ENCODE data around the gene CHST5. TPM values are rescaled to one million over a fixed set of nuclear protein-coding genes. Genes with fewer than 3 reads are reported as not detected.

CHST5 gene
- not detected in 2 replicates for total RNA-seq

DNA sequence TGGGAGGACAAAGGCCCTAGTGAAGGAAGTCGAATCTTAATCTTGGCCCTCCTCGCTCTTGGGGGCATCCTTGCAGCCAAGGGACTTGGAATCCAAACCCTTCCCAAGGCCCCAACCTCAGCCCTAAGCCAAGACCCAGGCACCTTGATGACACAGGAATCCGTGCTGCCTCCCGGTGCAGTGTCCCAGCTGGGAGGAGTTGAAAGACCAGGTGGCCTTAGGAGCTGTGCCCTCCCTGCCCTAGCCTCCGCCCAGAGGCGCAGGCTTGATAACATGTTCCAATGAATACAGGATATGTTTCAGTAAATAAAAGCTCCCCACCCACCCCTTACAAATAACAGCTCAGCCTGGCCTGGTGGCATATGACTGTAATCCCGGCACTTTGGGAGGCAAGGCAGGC, at the start of gene CHST5:
Gene CHST5 (minus strand): TSS at position 208 of the 400 bp plus-strand sequence. CDS start 5,724 bp downstream, outside the sequence.
- intact Hi-C loops (cut with micrococcal nuclease): no loop called here
- peaks cover 1% of the 10 kb centered on the region for H3K27me3 Mint-ChIP-seq (ENCODE audit: low read depth)
- H3K9me3 Mint-ChIP-seq: no peaks in the 10 kb centered on the region
- no peak for DNase-seq (ENCODE audit: low spot score)
- peaks cover 2% of the 10 kb centered on the region for H3K4me1 Mint-ChIP-seq (ENCODE audit: low read depth)
- H3K36me3 Mint-ChIP-seq (ENCODE audit: low read depth): no peaks in the 10 kb centered on the region
- no peak within 1 kb of the TSS for H3K4me3 Mint-ChIP-seq (ENCODE audit: low read depth)
- H3K27ac Mint-ChIP-seq: no peak within 1 kb of the TSS

DNA sequence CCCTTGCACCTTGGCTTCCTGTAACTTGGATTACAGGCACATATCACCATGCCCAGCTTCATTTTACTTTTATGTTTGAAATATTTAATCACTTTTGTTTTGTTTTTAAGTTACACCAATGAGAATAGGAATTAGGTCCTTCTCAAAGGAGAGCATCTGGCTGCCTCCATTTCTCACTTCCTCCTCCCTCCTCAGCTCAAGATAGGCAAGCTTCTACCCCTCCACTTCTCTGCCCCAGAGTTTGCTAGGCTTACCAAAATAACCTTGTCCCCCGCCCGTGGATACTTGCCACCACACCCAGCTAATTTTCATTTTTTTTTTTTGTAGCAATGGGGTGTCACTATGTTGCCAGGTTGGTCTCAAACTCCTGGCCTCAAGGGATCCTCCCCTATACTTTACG, 48.2 kb upstream of the CHST5 start:
- H3K4me3 Mint-ChIP-seq (ENCODE audit: low read depth): no peak overlapping the region
- H3K4me1 Mint-ChIP-seq (ENCODE audit: low read depth): peaks cover 3% of the 10 kb centered on the region
- peaks cover 8% of the 10 kb centered on the region for H3K36me3 Mint-ChIP-seq (ENCODE audit: low read depth)
- no peaks in the 10 kb centered on the region for H3K27me3 Mint-ChIP-seq (ENCODE audit: low read depth)
- intact Hi-C loops (cut with micrococcal nuclease): no loop called here
- DNase-seq (ENCODE audit: low spot score): no peak
- no peaks in the 10 kb centered on the region for H3K9me3 Mint-ChIP-seq
- H3K27ac Mint-ChIP-seq: no peak overlapping the region

DNA sequence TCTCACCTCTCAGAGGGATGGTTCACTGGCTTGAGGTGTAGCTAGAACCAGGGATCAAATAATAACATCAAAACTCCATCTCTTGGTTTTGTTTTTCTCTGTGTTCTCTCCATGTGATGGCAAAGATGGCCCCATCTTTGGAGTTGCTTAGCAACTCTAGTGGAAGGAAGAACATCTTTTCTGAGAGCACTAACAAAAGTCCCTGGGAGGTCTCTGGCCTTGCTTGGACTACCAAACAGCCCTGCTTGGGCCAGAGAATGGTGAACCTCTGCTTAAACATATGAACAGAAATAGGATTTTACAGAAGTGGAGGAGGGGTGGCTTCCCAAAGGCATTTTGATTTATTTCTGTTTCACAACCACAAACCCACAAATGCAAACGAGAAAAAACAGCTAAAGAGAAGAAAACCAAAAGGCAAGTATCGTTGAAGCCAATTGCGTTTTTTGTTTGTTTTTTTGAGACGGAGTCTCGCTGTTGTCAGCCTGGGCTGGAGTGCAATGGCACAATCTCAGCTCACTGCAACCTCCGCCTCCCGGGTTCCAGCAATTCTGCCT, 43.5 kb upstream of the CHST5 start:
- no peaks in the 10 kb centered on the region for H3K27me3 Mint-ChIP-seq (ENCODE audit: low read depth)
- no peak overlapping the region for H3K27ac Mint-ChIP-seq
- H3K36me3 Mint-ChIP-seq (ENCODE audit: low read depth): peaks cover 42% of the 10 kb centered on the region
- no peaks in the 10 kb centered on the region for H3K9me3 Mint-ChIP-seq
- peaks cover 11% of the 10 kb centered on the region for H3K4me1 Mint-ChIP-seq (ENCODE audit: low read depth)
- no peak for DNase-seq (ENCODE audit: low spot score)
- intact Hi-C loops (cut with micrococcal nuclease): no loop called here
- H3K4me3 Mint-ChIP-seq (ENCODE audit: low read depth): no peak overlapping the region

DNA sequence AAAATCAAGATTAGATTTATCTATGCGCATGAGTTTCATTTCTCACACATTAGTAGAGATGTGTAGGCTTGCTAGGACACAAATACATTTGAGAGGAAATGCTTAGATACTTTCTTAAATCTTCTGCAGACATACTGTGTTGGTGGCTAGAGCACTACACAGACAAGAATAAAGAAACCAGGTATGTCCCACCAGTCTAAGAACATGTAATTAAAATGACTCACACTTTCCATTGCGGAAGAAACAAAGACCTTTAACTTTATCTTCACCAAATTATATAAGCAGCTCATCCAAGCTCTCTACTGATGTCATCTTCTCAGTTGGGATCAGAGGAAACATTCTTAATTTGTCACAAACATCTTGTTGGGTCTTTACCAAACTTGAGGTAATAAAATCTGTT, 42.8 kb upstream of the CHST5 start:
- Mint-ChIP-seq H3K4me1 (ENCODE audit: low read depth) (peaks cover 13% of the 10 kb centered on the region), H3K27ac (no peak overlapping the region), H3K9me3 (no peaks in the 10 kb centered on the region), H3K4me3 (ENCODE audit: low read depth) (no peak overlapping the region), H3K36me3 (ENCODE audit: low read depth) (peaks cover 46% of the 10 kb centered on the region), H3K27me3 (ENCODE audit: low read depth) (no peaks in the 10 kb centered on the region)
- intact Hi-C loops (cut with micrococcal nuclease): no loop called here
- no peak for DNase-seq (ENCODE audit: low spot score)

DNA sequence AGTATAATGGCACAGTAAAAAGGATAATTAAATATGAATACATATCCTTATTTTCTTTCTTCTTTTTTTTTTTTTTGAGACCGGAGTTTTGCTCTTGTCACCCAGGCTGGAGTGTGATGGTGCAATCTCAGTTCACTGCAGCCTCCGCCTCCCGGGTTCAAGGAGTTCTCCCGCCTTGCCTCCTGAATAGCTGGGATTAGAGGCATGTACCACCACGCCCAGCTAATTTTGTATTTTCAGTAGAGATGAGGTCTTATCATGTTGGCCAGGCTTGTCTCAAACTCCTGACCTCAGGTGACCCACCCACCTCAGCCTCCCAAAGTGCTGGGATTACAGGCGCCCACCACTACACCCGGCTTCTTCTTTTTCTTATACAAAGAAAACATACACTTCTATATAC, 42.3 kb upstream of the CHST5 start:
- Mint-ChIP-seq H3K9me3 (no peaks in the 10 kb centered on the region), H3K27me3 (ENCODE audit: low read depth) (no peaks in the 10 kb centered on the region), H3K4me3 (ENCODE audit: low read depth) (no peak overlapping the region), H3K36me3 (ENCODE audit: low read depth) (peaks cover 51% of the 10 kb centered on the region), H3K27ac (no peak overlapping the region), H3K4me1 (ENCODE audit: low read depth) (peaks cover 13% of the 10 kb centered on the region)
- intact Hi-C loops (cut with micrococcal nuclease): no loop called here
- DNase-seq (ENCODE audit: low spot score): no peak

DNA sequence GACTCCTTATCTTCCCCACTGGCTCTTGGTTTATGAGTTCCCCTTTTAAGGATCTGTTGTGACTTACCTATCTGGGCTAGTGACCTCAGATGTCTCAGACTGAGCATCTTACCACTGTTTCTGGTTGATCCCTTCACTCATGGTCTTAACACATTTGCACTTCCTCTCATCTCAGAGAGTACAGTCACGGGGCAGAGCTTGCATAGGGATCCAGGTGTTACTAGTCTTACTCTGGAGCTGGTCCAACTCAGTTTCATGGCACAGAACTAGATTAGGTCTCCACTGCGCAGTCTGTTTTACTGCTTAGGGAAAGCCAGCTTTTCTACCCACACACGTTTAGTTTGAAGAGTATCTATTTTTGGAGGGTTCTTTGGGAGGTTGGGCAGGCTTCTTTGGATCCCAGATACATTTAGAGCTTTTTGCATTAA, 40.5 kb upstream of the CHST5 start:
- Mint-ChIP-seq H3K9me3 (no peaks in the 10 kb centered on the region), H3K36me3 (ENCODE audit: low read depth) (peaks cover 63% of the 10 kb centered on the region), H3K4me1 (ENCODE audit: low read depth) (peaks cover 13% of the 10 kb centered on the region), H3K27me3 (ENCODE audit: low read depth) (no peaks in the 10 kb centered on the region), H3K4me3 (ENCODE audit: low read depth) (no peak overlapping the region), H3K27ac (no peak overlapping the region)
- no peak for DNase-seq (ENCODE audit: low spot score)
- intact Hi-C loops (cut with micrococcal nuclease): no loop called here

DNA sequence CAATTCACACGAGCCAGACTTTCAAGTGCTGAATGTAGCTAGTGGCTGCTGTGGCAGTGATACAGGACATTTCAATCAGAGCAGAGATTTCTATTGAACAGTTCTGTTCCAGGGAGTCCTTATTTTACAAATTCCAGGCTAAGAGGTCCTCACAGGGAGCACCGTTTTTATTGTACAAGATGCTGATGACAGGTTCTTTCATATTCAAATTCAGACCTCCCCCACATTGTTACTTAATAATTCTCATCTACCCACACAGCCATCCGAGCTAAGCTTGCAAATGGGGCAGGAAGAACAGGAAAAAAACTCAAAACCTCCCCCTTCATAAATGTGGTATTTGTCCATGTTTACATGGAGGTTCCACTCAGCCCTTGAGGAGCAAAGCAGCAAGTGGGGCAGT, 40.0 kb upstream of the CHST5 start:
- Mint-ChIP-seq H3K9me3 (no peaks in the 10 kb centered on the region), H3K4me3 (ENCODE audit: low read depth) (no peak overlapping the region), H3K27me3 (ENCODE audit: low read depth) (no peaks in the 10 kb centered on the region), H3K36me3 (ENCODE audit: low read depth) (peaks cover 67% of the 10 kb centered on the region), H3K27ac (no peak overlapping the region), H3K4me1 (ENCODE audit: low read depth) (peaks cover 13% of the 10 kb centered on the region)
- intact Hi-C loops (cut with micrococcal nuclease): no loop called here
- no peak for DNase-seq (ENCODE audit: low spot score)

DNA sequence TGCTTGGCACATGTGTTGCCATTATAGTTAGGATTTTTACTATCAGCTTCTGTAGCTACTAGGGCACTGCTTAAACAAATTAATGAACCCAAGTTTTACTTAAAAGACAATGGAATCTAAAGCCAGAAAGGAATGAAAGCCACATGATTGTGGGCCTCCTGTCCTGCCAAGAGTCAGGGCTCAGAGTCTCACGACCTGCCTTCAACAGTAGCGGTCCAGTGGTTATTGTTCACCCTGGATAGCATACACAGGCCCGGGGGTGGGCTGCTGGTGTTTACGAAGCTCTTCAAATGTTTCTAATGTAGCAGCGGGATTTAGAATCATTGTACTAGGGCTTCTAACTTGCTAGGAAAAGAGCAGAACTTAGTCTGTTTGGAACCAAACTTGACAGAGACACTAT, 38.0 kb upstream of the CHST5 start:
- Mint-ChIP-seq H3K4me1 (ENCODE audit: low read depth) (peaks cover 13% of the 10 kb centered on the region), H3K4me3 (ENCODE audit: low read depth) (no peak overlapping the region), H3K27me3 (ENCODE audit: low read depth) (no peaks in the 10 kb centered on the region), H3K9me3 (no peaks in the 10 kb centered on the region), H3K27ac (no peak overlapping the region), H3K36me3 (ENCODE audit: low read depth) (peaks cover 68% of the 10 kb centered on the region)
- intact Hi-C loops (cut with micrococcal nuclease): no loop called here
- DNase-seq (ENCODE audit: low spot score): no peak

DNA sequence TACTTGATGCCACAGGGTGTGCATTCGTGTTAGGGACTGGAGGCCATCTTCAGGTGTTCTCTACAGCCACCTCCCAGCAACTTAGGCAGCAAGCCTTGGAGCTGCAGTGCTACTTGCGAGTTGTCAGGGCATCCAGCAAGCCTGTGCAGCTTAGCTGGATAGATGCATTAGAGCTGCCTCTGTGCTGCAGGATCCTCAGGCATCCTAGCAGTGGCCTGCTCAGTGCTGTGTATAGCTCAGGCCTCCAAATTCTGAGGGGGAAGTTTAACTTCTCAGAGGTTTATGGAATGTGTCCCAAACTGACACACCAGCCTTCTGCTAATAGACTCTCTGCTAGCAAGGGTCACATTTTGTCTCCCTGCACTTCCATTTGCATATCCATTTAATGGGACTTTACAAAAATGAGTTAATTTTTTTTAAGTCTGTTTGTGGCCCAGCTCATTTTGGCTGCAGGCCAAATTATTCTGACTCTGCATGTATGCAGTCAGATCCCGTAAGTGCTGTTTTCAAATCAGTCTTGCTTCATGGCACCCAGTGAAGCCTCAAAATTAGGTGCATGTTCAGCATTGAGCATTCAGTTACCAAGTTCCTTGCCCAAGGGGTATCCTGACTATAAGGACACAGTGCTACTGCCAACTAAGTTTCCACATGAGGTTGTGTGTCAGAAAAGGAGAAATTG, 37.1 kb upstream of the CHST5 start:
- Mint-ChIP-seq H3K9me3 (no peaks in the 10 kb centered on the region), H3K36me3 (ENCODE audit: low read depth) (peaks cover 69% of the 10 kb centered on the region), H3K4me1 (ENCODE audit: low read depth) (peaks cover 10% of the 10 kb centered on the region), H3K4me3 (ENCODE audit: low read depth) (no peak overlapping the region), H3K27me3 (ENCODE audit: low read depth) (no peaks in the 10 kb centered on the region), H3K27ac (no peak overlapping the region)
- intact Hi-C loops (cut with micrococcal nuclease): no loop called here
- no peak for DNase-seq (ENCODE audit: low spot score)

DNA sequence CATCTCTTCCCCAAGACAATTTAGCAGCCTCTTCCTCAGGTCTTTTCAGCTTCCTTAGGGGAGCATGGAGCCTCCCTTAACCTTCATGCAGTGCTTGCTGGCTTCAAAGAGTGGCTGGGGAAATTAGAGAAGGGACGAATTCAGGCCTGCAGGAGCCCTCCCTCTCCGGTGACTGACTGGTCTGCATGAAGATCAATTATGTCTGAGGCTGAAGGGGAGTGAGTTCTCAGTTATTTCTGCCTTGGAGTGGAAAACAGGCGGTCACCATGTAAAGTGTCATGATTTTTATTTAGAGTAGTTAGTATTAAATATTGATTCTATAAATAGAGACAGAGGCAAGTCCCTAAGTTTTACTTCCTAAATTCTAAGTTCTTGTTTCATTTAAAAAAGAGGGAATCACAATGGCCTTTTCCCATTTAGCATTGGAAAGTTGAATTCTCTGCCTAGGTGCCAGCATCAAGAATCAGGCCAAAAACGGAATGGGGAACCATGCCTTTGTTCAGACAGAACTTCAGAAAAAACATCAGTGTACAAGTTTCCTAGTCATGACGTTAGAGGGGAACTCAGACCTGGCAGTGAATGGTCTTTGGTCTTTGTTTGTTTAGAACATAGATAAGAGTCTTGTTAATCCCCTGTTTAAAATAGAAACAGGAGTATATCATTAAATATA, 34.6 kb upstream of the CHST5 start:
- no peaks in the 10 kb centered on the region for H3K27me3 Mint-ChIP-seq (ENCODE audit: low read depth)
- no peaks in the 10 kb centered on the region for H3K9me3 Mint-ChIP-seq
- no peak overlapping the region for H3K27ac Mint-ChIP-seq
- intact Hi-C loops (cut with micrococcal nuclease): no loop called here
- DNase-seq (ENCODE audit: low spot score): no peak
- peaks cover 58% of the 10 kb centered on the region for H3K36me3 Mint-ChIP-seq (ENCODE audit: low read depth)
- H3K4me3 Mint-ChIP-seq (ENCODE audit: low read depth): no peak overlapping the region
- peaks cover 19% of the 10 kb centered on the region for H3K4me1 Mint-ChIP-seq (ENCODE audit: low read depth)

DNA sequence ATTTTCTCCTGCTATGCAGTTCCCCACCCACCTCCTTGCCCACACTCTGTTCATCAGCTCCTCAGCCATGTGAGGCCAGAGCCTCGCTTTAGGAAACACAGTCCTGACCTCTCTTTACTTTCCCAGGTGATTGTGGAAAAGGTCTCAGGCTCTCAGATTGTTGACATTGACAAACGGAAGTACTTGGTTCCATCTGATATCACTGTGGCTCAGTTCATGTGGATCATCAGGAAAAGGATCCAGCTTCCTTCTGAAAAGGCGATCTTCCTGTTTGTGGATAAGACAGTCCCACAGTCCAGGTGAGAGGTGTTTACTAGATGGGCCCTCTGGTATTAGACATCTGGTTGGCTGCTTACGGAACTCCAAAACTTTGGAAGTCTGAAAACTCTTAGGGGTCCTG, 32.0 kb upstream of the CHST5 start:
- H3K9me3 Mint-ChIP-seq: no peaks in the 10 kb centered on the region
- peaks cover 9% of the 10 kb centered on the region for H3K27me3 Mint-ChIP-seq (ENCODE audit: low read depth)
- peaks cover 40% of the 10 kb centered on the region for H3K36me3 Mint-ChIP-seq (ENCODE audit: low read depth)
- intact Hi-C loops (cut with micrococcal nuclease): loop anchor here (2.0 kb wide), 2 partner anchors 79 to 103 kb away; partner anchors contain the start of genes KARS1, TERF2IP and TMEM170A
- H3K27ac Mint-ChIP-seq: no peak overlapping the region
- peaks cover 25% of the 10 kb centered on the region for H3K4me1 Mint-ChIP-seq (ENCODE audit: low read depth)
- H3K4me3 Mint-ChIP-seq (ENCODE audit: low read depth): peak overlapping the region; percentile 96
- DNase-seq (ENCODE audit: low spot score): no peak

DNA sequence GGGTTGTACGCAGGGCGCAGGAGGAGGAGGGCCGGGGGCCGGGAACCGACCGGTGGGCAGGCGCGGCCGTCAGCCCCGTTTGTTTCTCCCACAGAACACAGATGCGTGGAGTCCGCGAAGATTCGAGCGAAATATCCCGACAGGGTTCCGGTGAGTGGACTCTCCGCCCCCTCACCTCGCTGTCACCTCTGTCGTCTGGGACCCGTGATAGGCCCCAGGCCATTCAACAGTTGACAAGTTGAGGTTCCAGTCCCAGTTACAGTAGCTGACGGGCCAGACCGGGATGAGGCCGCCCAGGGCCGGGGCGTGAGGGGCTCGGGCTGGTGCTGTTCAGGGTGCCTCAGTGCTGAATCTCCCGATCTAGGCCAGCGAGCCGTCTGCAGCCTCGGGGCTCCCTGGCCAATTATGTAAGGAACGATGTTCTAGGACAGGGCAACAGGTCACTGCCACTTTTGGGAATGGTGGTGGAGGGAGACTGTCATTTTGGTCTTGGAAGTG, 30.9 kb upstream of the CHST5 start:
- Mint-ChIP-seq H3K9me3 (no peaks in the 10 kb centered on the region), H3K27me3 (ENCODE audit: low read depth) (peaks cover 14% of the 10 kb centered on the region), H3K36me3 (ENCODE audit: low read depth) (peaks cover 33% of the 10 kb centered on the region), H3K27ac (peak overlapping the region; percentile 53), H3K4me1 (ENCODE audit: low read depth) (peaks cover 25% of the 10 kb centered on the region), H3K4me3 (ENCODE audit: low read depth) (peak overlapping the region; percentile 96)
- peak; percentile 23 for DNase-seq (ENCODE audit: low spot score)
- intact Hi-C loops (cut with micrococcal nuclease): loop anchor here (1.0 to 2.0 kb wide), 6 partner anchors 11 to 134 kb away; partner anchors contain the start of genes ADAT1, CFDP1, KARS1 and TERF2IP

Data from activated T-helper 2 cell treated with anti-CD3 and anti-CD28 coated beads, Interferon-gamma antibody, Interleukin-2, Interleukin-4, amounts not matched to agents 10 μg/mL and 5 μg/mL and 100 μg/mL, durations not matched to agents 14 hours and 24 hours and 36 hours (primary cell).